ENCODE data around the gene FGF21. TPM values are rescaled to one million over a fixed set of nuclear protein-coding genes. Genes with fewer than 3 reads are reported as not detected.

Gene FGF21
- total RNA-seq, 4 donors from 2014 or later: not detected

DNA sequence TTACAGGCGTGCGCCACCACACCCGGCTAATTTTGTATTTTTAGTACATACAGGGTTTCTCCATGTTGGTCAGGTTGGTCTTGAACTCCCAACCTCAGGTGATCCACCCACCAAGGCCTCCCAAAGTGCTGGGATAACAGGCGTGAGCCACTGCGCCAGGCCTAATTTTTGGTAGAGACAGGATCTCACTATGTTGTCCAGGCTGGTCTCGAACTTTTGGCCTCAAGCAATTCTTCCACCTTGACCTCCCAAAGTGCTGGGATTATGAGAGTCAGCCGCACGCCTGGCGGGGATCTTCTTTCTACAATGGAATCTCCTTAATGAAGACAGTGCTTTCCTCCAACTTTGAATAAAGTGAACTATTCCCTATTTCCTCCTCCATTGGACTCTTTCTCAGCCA lies 20.7 kb upstream of the FGF21 start:
- peaks cover 0 to 5% of the 10 kb centered on the region in 2 donors for H3K27me3 ChIP-seq
- WGBS, 2 donors: 94 to 98% methylated on average over 9 of the region's 9 CpGs

DNA sequence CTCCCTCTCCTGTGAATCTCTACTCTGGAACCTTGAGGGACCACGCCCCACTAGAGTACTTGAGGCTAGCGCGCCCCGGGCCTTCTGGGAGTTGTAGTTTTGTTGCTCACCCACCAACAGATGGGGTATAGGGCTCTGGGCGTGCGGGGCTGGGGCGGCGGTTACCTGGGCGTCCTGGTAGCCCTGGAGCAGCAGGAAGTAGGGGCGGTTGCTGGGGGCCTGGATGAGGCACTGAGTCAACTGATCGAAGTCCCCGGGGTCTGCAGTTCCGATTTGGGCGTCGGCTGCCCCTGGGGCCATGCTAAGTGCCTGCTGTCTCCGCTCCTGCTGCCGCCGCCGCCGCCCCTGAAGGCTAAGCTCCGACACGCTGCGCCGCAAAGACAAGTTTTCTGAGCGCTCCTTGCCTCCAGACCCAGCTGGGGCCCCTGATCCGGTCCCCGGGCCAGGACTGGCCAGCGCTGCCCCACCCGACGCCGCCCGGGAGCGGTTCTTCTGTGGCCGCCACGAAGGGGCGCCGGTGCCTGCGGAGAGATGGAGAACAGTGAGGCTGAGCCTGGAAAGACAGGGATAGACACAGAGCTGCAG lies 20.2 kb upstream of the FGF21 start:
- no peaks in the 10 kb centered on the region for H3K9me3 ChIP-seq
- no peak overlapping the region for H3K27ac ChIP-seq
- WGBS, 2 donors: 49 to 54% methylated on average over 23 to 36 of the region's 38 CpGs
- no peak for DNase-seq (ENCODE audit: low spot score in 2 of 2)
- H3K27me3 ChIP-seq: peaks cover 0 to 5% of the 10 kb centered on the region in 2 donors
- TF ChIP-seq, protein P1, sequence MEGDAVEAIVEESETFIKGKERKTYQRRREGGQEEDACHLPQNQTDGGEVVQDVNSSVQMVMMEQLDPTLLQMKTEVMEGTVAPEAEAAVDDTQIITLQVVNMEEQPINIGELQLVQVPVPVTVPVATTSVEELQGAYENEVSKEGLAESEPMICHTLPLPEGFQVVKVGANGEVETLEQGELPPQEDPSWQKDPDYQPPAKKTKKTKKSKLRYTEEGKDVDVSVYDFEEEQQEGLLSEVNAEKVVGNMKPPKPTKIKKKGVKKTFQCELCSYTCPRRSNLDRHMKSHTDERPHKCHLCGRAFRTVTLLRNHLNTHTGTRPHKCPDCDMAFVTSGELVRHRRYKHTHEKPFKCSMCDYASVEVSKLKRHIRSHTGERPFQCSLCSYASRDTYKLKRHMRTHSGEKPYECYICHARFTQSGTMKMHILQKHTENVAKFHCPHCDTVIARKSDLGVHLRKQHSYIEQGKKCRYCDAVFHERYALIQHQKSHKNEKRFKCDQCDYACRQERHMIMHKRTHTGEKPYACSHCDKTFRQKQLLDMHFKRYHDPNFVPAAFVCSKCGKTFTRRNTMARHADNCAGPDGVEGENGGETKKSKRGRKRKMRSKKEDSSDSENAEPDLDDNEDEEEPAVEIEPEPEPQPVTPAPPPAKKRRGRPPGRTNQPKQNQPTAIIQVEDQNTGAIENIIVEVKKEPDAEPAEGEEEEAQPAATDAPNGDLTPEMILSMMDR (IDR thresholded peaks at IDR 0.05): no peak
- TF ChIP-seq POLR2A (IDR thresholded peaks at IDR 0.05): no peak
- H3K36me3 ChIP-seq: peaks cover 0 to 6% (median 0%) of the 10 kb centered on the region in 3 donors
- H3K4me3 ChIP-seq: no peak overlapping the region
- H3K4me1 ChIP-seq: peaks cover 0 to 19% (median 13%) of the 10 kb centered on the region in 4 donors

More for the DNA sequence above, 20.7 kb upstream of the FGF21 start:
- H3K4me1 ChIP-seq: peaks cover 0 to 17% (median 10%) of the 10 kb centered on the region in 4 donors
- no peaks in the 10 kb centered on the region for H3K9me3 ChIP-seq
- no peak overlapping the region for H3K4me3 ChIP-seq
- TF ChIP-seq EP300 (IDR thresholded peaks at IDR 0.05): no peak
- no peak for TF ChIP-seq POLR2A (IDR thresholded peaks at IDR 0.05)
- TF ChIP-seq, protein P1 (IDR thresholded peaks at IDR 0.05): no peak
- no peak for DNase-seq (ENCODE audit: low spot score in 2 of 2)
- H3K27ac ChIP-seq: no peak overlapping the region
- peaks cover 0 to 6% (median 0%) of the 10 kb centered on the region in 3 donors for H3K36me3 ChIP-seq

DNA sequence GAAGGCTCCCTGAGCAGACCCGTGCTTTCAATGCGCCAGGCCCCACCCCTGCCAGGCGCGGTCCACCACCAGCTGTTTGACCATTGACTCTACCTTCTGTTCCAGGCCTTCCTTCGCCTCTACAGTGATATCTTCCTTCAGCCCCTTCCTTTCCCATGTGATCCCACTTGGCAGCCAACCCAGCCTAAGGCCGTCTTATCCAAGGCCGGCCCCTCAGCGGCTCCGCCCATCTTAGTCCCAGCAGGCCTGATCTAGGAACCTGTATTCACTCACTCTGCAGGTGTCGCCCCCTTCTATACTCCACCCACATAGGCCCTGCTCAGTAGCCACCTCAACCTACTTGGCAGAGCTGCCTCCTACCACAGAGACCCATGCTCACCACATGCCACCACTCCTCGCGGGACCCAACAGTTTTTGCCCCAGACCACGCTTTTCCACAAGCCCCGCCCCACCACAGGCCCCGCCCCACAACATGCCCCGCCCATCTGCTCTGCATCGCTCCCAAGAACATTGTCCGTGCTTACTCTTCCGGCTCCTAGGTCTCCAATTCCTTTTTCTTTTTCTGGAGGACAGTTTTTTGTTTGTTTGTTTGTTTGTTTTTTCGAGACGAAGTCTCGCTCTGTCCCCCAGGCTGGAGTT lies 17.8 kb upstream of the FGF21 start:
- peak overlapping the region in 1 of 4 donors; percentile 63 for H3K4me3 ChIP-seq
- 59 to 62% methylated on average over 22 of the region's 22 CpGs for WGBS, 2 donors
- H3K9me3 ChIP-seq: no peaks in the 10 kb centered on the region
- TF ChIP-seq, protein P1 (IDR thresholded peaks at IDR 0.05): no peak
- TF ChIP-seq POLR2A (IDR thresholded peaks at IDR 0.05): no peak
- no peak for TF ChIP-seq EP300 (IDR thresholded peaks at IDR 0.05)
- H3K36me3 ChIP-seq: peaks cover 0 to 6% (median 0%) of the 10 kb centered on the region in 3 donors
- DNase-seq (ENCODE audit: low spot score in 2 of 2): no peak
- H3K27ac ChIP-seq: no peak overlapping the region
- H3K4me1 ChIP-seq: peaks cover 0 to 36% (median 18%) of the 10 kb centered on the region in 4 donors
- H3K27me3 ChIP-seq: peaks cover 0 to 5% of the 10 kb centered on the region in 2 donors

DNA sequence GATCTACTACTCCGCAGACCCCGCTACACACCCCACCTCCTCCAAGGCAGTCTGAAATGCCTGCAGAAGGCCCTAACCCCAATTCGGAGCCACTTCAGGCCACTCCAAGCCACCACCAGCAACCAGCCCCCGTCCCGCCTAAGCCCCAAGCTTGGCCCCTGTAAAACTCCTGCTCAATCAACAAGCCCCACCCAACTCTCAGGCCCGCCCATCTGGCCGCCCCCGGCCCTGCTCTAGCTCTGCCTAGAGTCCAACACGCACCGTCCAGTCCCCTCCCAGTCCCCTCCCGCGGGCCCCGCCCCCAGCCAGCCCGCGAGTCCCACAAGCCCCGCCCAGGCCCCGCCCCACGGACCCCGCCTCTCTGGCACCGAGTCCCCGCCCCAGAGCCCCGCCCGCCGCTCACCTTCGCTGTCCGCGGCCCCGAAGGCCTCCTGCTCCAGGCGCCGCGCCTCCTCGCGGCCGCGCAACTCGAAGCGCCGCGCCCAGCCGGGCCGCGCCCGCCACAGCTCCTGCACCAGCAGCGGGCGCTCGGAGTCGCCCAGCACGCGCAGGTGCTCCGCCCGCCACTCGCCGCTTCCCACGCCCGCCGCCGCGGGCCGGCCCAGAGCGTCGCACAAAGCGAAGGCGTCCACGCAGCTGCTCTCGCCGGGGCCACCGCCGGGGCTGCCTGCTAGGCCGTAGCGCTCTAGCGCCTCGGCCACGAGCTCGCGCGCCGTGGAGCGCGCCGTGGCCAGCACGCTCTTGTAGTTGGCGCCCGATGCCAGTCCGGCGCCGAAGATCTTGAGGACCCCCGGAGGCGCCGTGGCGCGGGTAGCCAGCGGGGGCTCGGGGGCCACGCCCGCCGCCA lies 16.5 kb upstream of the FGF21 start:
- peak in 1 of 2 donors; percentile 45 for TF ChIP-seq POLR2A (IDR thresholded peaks at IDR 0.05)
- no peak for TF ChIP-seq EP300 (IDR thresholded peaks at IDR 0.05)
- TF ChIP-seq, protein P1 (IDR thresholded peaks at IDR 0.05): peak; percentile 20 to 85 (median 68)
- peak overlapping the region; percentile 44 to 63 (median 54) for H3K4me3 ChIP-seq
- peak overlapping the region; percentile 50 to 87 (median 74) for H3K27ac ChIP-seq
- peak; percentile 77 to 78 for DNase-seq (ENCODE audit: low spot score in 2 of 2)
- H3K4me1 ChIP-seq: peaks cover 0 to 36% (median 18%) of the 10 kb centered on the region in 4 donors
- no peaks in the 10 kb centered on the region for H3K9me3 ChIP-seq
- 5 to 8% methylated on average over 23 to 24 of the region's 96 CpGs for WGBS, 2 donors
- peaks cover 0 to 5% of the 10 kb centered on the region in 2 donors for H3K27me3 ChIP-seq
- peaks cover 0 to 6% (median 0%) of the 10 kb centered on the region in 3 donors for H3K36me3 ChIP-seq
